ENCODE measurements around the gene BIRC2. TPM values are rescaled to one million over a fixed set of nuclear protein-coding genes. Genes with fewer than 3 reads are reported as not detected.
A peak's percentile ranks its signal among the peaks of the same experiment; 100 is the strongest.

The BIRC2 gene
- polyA plus RNA-seq, 2 of the 4 experiments (the other 2 are of a cell fraction): 24.2 to 60.4 TPM

DNA sequence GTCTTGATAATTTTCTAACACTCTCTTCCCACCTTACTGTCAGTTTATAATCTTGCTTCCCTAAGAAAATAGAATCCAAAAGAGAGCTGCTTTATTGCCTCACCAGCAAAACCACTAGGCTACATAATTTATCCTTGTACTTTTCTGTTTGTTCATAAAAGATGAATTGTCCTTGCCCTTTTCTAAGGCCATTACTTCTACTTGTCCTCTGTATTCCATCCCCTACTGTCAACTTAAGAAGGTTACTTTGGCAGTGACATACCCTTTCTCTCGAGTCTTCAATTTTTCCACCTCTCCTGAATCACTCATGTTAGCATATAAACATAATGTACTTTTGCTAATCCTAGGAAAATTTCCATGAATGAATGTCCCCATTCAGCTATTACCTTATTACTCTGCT lies 18.0 kb downstream of the BIRC2 start:
- Histone ChIP-seq H3K27ac (no peak overlapping the region), H3K4me1 (no peaks in the 10 kb centered on the region; the same call in 2 of the 3 replicates), H3K4me2 (no peak overlapping the region), H3K4me3 (no peak overlapping the region), H3K9me3 (no peaks in the 10 kb centered on the region)
- no peak for ATAC-seq
- no peak for DNase-seq (ENCODE audit: low read depth in 1 of 2, low spot score in 1 of 2)
- FAIRE-seq: no peak
- ChIA-PET POLR2A (no interaction called here), CTCF (interaction anchor here (1.2 to 5.0 kb wide), 8 partner anchors 11 to 249 kb away, joined by 3 to 60 read pairs (median 13); no protein-coding TSS in a partner anchor)
- 79% methylated on average over 1 of the region's 1 CpG for WGBS (ENCODE audit: missing lambda C conversion rate)
- TF ChIP-seq CHD2 (IDR thresholded peaks at IDR 0.05; ENCODE audit: low read length, partially characterized antibody): no peak

DNA sequence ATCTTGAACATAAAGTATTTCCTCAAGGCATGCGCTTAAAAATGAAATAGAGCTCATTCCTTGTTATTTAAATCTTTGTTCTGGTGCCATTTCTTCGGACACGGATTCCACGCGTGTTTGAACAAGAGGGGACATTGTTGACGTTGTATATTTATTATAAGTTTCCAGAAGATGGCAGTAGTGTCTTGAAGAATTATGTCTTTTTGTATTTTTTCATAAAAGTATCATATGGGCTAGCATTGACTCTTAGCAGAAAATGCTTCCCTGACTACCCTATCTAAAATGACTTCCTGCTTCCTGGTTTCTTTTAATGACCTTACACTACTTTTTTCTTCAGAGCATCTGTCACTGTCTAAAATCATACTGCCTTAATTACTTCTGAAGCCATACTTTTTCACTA lies 20.4 kb downstream of the BIRC2 start:
- peak; percentile 10 to 29 for DNase-seq (ENCODE audit: low read depth in 1 of 2, low spot score in 1 of 2)
- H3K9me3 ChIP-seq: no peaks in the 10 kb centered on the region
- peak; percentile 39 to 69; a peak in 3 of 6 replicates for ATAC-seq
- WGBS (ENCODE audit: missing lambda C conversion rate): 34% methylated on average over 6 of the region's 6 CpGs
- no peak overlapping the region for H3K27ac ChIP-seq
- CTCF ChIA-PET: interaction anchor here (0.6 to 5.0 kb wide), 24 partner anchors 9 to 659 kb away, joined by 3 to 60 read pairs (median 4); partner anchors contain the start of gene TMEM123
- H3K4me2 ChIP-seq: no peak overlapping the region
- TF ChIP-seq, protein P1, sequence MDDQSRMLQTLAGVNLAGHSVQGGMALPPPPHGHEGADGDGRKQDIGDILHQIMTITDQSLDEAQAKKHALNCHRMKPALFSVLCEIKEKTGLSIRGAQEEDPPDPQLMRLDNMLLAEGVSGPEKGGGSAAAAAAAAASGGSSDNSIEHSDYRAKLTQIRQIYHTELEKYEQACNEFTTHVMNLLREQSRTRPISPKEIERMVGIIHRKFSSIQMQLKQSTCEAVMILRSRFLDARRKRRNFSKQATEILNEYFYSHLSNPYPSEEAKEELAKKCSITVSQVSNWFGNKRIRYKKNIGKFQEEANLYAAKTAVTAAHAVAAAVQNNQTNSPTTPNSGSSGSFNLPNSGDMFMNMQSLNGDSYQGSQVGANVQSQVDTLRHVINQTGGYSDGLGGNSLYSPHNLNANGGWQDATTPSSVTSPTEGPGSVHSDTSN (IDR thresholded peaks at IDR 0.05): no peak
- TF ChIP-seq SMC3 (IDR thresholded peaks at IDR 0.05) (peak; percentile 57; the same call in 2 of the 3 replicates), BHLHE40 (IDR thresholded peaks at IDR 0.05; ENCODE audit: low read depth, low read length) (no peak), TP53 (CRISPR knock-in tag; IDR thresholded peaks at IDR 0.05) (no peak), HOXB13 (CRISPR knock-in tag; IDR thresholded peaks at IDR 0.05; ENCODE audit: low read depth) (no peak), HDAC2 (IDR thresholded peaks at IDR 0.05) (no peak), POLR2A (IDR thresholded peaks at IDR 0.05; ENCODE audit: low read length) (no peak), RAD21 (conservative IDR thresholded peaks at IDR 0.05 in 1 of 2, IDR thresholded peaks at IDR 0.05 in 1 of 2) (peak; percentile 45 to 64), HOXA7 (CRISPR knock-in tag; IDR thresholded peaks at IDR 0.05) (no peak), MAFK (IDR thresholded peaks at IDR 0.05; ENCODE audit: partially characterized antibody) (no peak), KDM5A (IDR thresholded peaks at IDR 0.05) (no peak), SREBF2 (IDR thresholded peaks at IDR 0.05) (no peak), MYC (IDR thresholded peaks at IDR 0.05; ENCODE audit: borderline replicate concordance, low read length) (no peak), PHF8 (IDR thresholded peaks at IDR 0.05; ENCODE audit: borderline replicate concordance, low read depth) (no peak), CHD4 (IDR thresholded peaks at IDR 0.05; ENCODE audit: borderline replicate concordance) (no peak), NPAS2 (CRISPR knock-in tag; IDR thresholded peaks at IDR 0.05; ENCODE audit: borderline replicate concordance) (no peak), CBX8 (IDR thresholded peaks at IDR 0.05) (no peak), KDM1A (IDR thresholded peaks at IDR 0.05; ENCODE audit: low read depth) (no peak), CEBPB (IDR thresholded peaks at IDR 0.05) (no peak), ZSCAN20 (CRISPR knock-in tag; IDR thresholded peaks at IDR 0.05) (no peak)
- TF ChIP-seq, protein P2, sequence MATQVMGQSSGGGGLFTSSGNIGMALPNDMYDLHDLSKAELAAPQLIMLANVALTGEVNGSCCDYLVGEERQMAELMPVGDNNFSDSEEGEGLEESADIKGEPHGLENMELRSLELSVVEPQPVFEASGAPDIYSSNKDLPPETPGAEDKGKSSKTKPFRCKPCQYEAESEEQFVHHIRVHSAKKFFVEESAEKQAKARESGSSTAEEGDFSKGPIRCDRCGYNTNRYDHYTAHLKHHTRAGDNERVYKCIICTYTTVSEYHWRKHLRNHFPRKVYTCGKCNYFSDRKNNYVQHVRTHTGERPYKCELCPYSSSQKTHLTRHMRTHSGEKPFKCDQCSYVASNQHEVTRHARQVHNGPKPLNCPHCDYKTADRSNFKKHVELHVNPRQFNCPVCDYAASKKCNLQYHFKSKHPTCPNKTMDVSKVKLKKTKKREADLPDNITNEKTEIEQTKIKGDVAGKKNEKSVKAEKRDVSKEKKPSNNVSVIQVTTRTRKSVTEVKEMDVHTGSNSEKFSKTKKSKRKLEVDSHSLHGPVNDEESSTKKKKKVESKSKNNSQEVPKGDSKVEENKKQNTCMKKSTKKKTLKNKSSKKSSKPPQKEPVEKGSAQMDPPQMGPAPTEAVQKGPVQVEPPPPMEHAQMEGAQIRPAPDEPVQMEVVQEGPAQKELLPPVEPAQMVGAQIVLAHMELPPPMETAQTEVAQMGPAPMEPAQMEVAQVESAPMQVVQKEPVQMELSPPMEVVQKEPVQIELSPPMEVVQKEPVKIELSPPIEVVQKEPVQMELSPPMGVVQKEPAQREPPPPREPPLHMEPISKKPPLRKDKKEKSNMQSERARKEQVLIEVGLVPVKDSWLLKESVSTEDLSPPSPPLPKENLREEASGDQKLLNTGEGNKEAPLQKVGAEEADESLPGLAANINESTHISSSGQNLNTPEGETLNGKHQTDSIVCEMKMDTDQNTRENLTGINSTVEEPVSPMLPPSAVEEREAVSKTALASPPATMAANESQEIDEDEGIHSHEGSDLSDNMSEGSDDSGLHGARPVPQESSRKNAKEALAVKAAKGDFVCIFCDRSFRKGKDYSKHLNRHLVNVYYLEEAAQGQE (IDR thresholded peaks at IDR 0.05): no peak
- TF ChIP-seq, protein P3, sequence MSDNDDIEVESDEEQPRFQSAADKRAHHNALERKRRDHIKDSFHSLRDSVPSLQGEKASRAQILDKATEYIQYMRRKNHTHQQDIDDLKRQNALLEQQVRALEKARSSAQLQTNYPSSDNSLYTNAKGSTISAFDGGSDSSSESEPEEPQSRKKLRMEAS (IDR thresholded peaks at IDR 0.05): no peak
- TF ChIP-seq, protein P4, sequence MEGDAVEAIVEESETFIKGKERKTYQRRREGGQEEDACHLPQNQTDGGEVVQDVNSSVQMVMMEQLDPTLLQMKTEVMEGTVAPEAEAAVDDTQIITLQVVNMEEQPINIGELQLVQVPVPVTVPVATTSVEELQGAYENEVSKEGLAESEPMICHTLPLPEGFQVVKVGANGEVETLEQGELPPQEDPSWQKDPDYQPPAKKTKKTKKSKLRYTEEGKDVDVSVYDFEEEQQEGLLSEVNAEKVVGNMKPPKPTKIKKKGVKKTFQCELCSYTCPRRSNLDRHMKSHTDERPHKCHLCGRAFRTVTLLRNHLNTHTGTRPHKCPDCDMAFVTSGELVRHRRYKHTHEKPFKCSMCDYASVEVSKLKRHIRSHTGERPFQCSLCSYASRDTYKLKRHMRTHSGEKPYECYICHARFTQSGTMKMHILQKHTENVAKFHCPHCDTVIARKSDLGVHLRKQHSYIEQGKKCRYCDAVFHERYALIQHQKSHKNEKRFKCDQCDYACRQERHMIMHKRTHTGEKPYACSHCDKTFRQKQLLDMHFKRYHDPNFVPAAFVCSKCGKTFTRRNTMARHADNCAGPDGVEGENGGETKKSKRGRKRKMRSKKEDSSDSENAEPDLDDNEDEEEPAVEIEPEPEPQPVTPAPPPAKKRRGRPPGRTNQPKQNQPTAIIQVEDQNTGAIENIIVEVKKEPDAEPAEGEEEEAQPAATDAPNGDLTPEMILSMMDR (IDR thresholded peaks at IDR 0.05): peak; percentile 46
- FAIRE-seq: no peak
- POLR2A ChIA-PET: no interaction called here
- no peak overlapping the region for H3K4me3 ChIP-seq
- H3K4me1 ChIP-seq: no peaks in the 10 kb centered on the region; the same call in 2 of the 3 replicates

Measured in A549 (cell line).